ENCODE measurements around the gene CRIP1.

GRCh38 chr14:105503296-105503640, 16.6 kb downstream of the CRIP1 start:
- TF ChIP-seq GATA2 (IDR thresholded peaks at IDR 0.05; ENCODE audit: low read depth, low read length), result no peak
- TF ChIP-seq GATA3 (IDR thresholded peaks at IDR 0.05; ENCODE audit: low read depth, low read length), result no peak
